ENCODE results near the gene KLHL7. TPM values are rescaled to one million over a fixed set of nuclear protein-coding genes. Genes with fewer than 3 reads are reported as not detected.

KLHL7 gene
- total and polyA plus RNA-seq, 9 of the 15 experiments (the other 6 are each of a cell fraction or from before 2014, with no cell fraction given) = 4.2 to 63.1 (median 32.3) TPM

- TF ChIP-seq POLR2A (conservative IDR thresholded peaks at IDR 0.05) (peak; percentile 45; the same call in 1 of the 2 replicates), MTA1 (IDR thresholded peaks at IDR 0.05; ENCODE audit: borderline replicate concordance) (peak; percentile 73), ZNF121 (CRISPR knock-in tag; conservative IDR thresholded peaks at IDR 0.05) (no peak), MIER1 (IDR thresholded peaks at IDR 0.05; ENCODE audit: low read depth) (no peak), ZBTB40 (IDR thresholded peaks at IDR 0.05) (peak; percentile 37), ZBTB40 (CRISPR knock-in tag; IDR thresholded peaks at IDR 0.05) (no peak), C11orf30 (IDR thresholded peaks at IDR 0.05; ENCODE audit: low read depth) (peak; percentile 100), CXXC5 (CRISPR knock-in tag; IDR thresholded peaks at IDR 0.05) (peak; percentile 61), CREBBP (IDR thresholded peaks at IDR 0.05; ENCODE audit: low read depth, low read length) (no peak), ZNF785 (CRISPR knock-in tag; IDR thresholded peaks at IDR 0.05) (no peak), ZBTB2 (IDR thresholded peaks at IDR 0.05) (0 out of 2 replicates have a peak, but pooled peaks have one; percentile 39), SMAD4 (CRISPR knock-in tag; conservative IDR thresholded peaks at IDR 0.05) (0 out of 2 replicates have a peak, but pooled peaks have one; percentile 17), SMAD1 (IDR thresholded peaks at IDR 0.05; ENCODE audit: low read depth, low read length, partially characterized antibody) (peak; percentile 44), ZNF12 (CRISPR knock-in tag; IDR thresholded peaks at IDR 0.05) (no peak), TRIM28 (IDR thresholded peaks at IDR 0.05) (peak; percentile 45; the same call in 1 of the 2 replicates), TOE1 (IDR thresholded peaks at IDR 0.05; ENCODE audit: borderline replicate concordance) (peak; percentile 64; the same call in 1 of the 2 replicates), TOE1 (CRISPR knock-in tag; IDR thresholded peaks at IDR 0.05; ENCODE audit: borderline replicate concordance, low read depth) (no peak), NCOA4 (IDR thresholded peaks at IDR 0.05; ENCODE audit: partially characterized antibody) (peak; percentile 4), FOXJ2 (tag; IDR thresholded peaks at IDR 0.05) (peak; percentile 98), HOXB6 (CRISPR knock-in tag; IDR thresholded peaks at IDR 0.05; ENCODE audit: borderline replicate concordance) (no peak), SMARCA5 (IDR thresholded peaks at IDR 0.05) (peak; percentile 85), ASH1L (IDR thresholded peaks at IDR 0.05; ENCODE audit: borderline replicate concordance, low read depth, partially characterized antibody) (no peak)
These were observed 85.4 kb downstream of the KLHL7 start (continued) for GRCh38 chr7:23191022-23191421.

Data from K562 (cell line).